T-cell (primary cell): ENCODE measurements around the gene INHBE. TPM values are rescaled to one million over a fixed set of nuclear protein-coding genes. Genes with fewer than 3 reads are reported as not detected.

Source experiments
- ATAC-seq, 4 experiments: fragments of 200-7000 bp in 3 of 4; fragments of 150-1000 bp in 1 of 4; cut with Tn5 transposase; replicated peaks in 1 of 4; 1 replicate in 3 of 4; 2 replicates in 1 of 4; pipeline ENCODE4 v1.10.0; 2021; ENCODE audit warnings: moderate library complexity in 3 of 4, mild to moderate bottlenecking in 2 of 4, moderate number of reproducible peaks in 1 of 4
- CTCF ChIA-PET, 2 donors: fragments of 300-600 bp; sonication (Branson Sonifier 250); formaldehyde crosslinking; loops; one replicate each; lab custom pipeline; 2022; ENCODE audit warnings: antibody characterized with exemption in 2 of 2; lab: Charles Lee
- POLR2A ChIA-PET, 2 donors: fragments of 300-600 bp; sonication (Branson Sonifier 250); formaldehyde crosslinking; loops; one replicate each; lab custom pipeline; 2022; ENCODE audit warnings: antibody characterized with exemption in 2 of 2; lab: Charles Lee
- DNase-seq, 35 experiments: peaks; one replicate each; pipeline versions ENCODE4 v3.0.0 to v3.0.0-alpha.2; 2013 to 2023
- H3K27ac ChIP-seq: one replicate; pipeline ENCODE4 v1.5.1; 2013; ENCODE audit warnings: low read length
- H3K27me3 ChIP-seq, 2 experiments: replicated peaks in 1 of 2; 1 replicate in 1 of 2; 2 replicates in 1 of 2; pipeline versions ENCODE4 v1.6.1 to v1.7.0; 2013; ENCODE audit warnings: low read length in 1 of 2, mixed read lengths in 1 of 2; ENCODE audit not compliant: control insufficient read depth in 2 of 2, insufficient read depth in 2 of 2; ENCODE audit errors: extremely low read depth in 1 of 2
- H3K36me3 ChIP-seq, 2 donors: 1 replicate in 1 of 2; 2 replicates in 1 of 2; pipeline versions ENCODE4 v1.6.1 to v1.7.0; 2013; ENCODE audit warnings: low read length in 1 of 2; ENCODE audit not compliant: control insufficient read depth in 2 of 2, insufficient read depth in 1 of 2; ENCODE audit errors: extremely low read depth in 1 of 2
- H3K4me1 ChIP-seq, 2 experiments: 1 replicate in 1 of 2; 2 replicates in 1 of 2; pipeline versions ENCODE4 v1.6.1 to v1.7.0; 2013; ENCODE audit warnings: low read length in 2 of 2, mixed read lengths in 1 of 2; ENCODE audit not compliant: insufficient read depth in 2 of 2, control insufficient read depth in 1 of 2; ENCODE audit errors: extremely low read depth in 1 of 2
- H3K4me3 ChIP-seq, 2 donors: 1 replicate in 1 of 2; 2 replicates in 1 of 2; pipeline versions ENCODE4 v1.5.1 to v1.7.0; 2013; ENCODE audit warnings: mild to moderate bottlenecking in 2 of 2, low read length in 1 of 2, moderate library complexity in 1 of 2; ENCODE audit not compliant: control insufficient read depth in 1 of 2; ENCODE audit errors: extremely low read depth in 1 of 2
- H3K9me3 ChIP-seq: 2 replicates; pipeline ENCODE4 v1.7.0; 2013
- H3K27ac Mint-ChIP-seq, 2 donors: one replicate each; pipeline ENCODE4 v1.8.0; 2020 to 2021; ENCODE audit warnings: mild to moderate bottlenecking in 2 of 2, mixed read lengths in 2 of 2
- H3K27me3 Mint-ChIP-seq, 2 donors: one replicate each; pipeline ENCODE4 v1.8.0; 2021 to 2022; ENCODE audit warnings: mixed read lengths in 2 of 2
- H3K36me3 Mint-ChIP-seq: one replicate; pipeline ENCODE4 v1.8.0; 2021; ENCODE audit warnings: mixed read lengths
- H3K4me1 Mint-ChIP-seq, 3 donors: one replicate each; pipeline ENCODE4 v1.8.0; 2020 to 2022; ENCODE audit warnings: mixed read lengths in 3 of 3, mild to moderate bottlenecking in 1 of 3
- H3K4me3 Mint-ChIP-seq, 3 donors: one replicate each; pipeline ENCODE4 v1.8.0; 2020 to 2022; ENCODE audit warnings: mild to moderate bottlenecking in 3 of 3, mixed read lengths in 3 of 3, moderate library complexity in 3 of 3
- H3K9me3 Mint-ChIP-seq, 3 donors: one replicate each; pipeline ENCODE4 v1.8.0; 2020 to 2022; ENCODE audit warnings: mixed read lengths in 3 of 3
- WGBS: methylation state at CpG from one replicate; pipeline ENCODE4 v1.1.5; 2013; ENCODE audit warnings: missing lambda C conversion rate; ENCODE audit not compliant: insufficient coverage; 5-methylcytosine and 5-hydroxymethylcytosine counted together
- total RNA-seq, 35 experiments: library from RNA in 6 of 35; stranded (reverse) in 6 of 35; fragments of 120-200 nt in 1 of 35; gene quantifications; one replicate each; pipeline versions ENCODE4 v1.2.1 to v1.2.4 and lab custom pipeline; 2013 to 2026

The INHBE gene
- total RNA-seq, 5 donors from 2014 or later (not counting 1 experiment from before 2014, with no cell fraction given): 0.09 to 0.13 (median 0.12) TPM; not detected in 2

GRCh38 chr12:57456737-57457490 lies 1.8 kb downstream of the INHBE start:
- H3K27ac Mint-ChIP-seq: no peak overlapping the region
- Histone ChIP-seq H3K4me3 (no peak overlapping the region), H3K4me1 (peaks cover 13 to 47% of the 10 kb centered on the region in 2 experiments), H3K27ac (no peak overlapping the region), H3K36me3 (no peaks in the 10 kb centered on the region), H3K9me3 (no peaks in the 10 kb centered on the region), H3K27me3 (peaks cover 0 to 46% of the 10 kb centered on the region in 2 experiments)
- peaks cover 27 to 49% (median 33%) of the 10 kb centered on the region in 3 donors for H3K4me1 Mint-ChIP-seq
- DNase-seq: no peak
- no peaks in the 10 kb centered on the region for H3K9me3 Mint-ChIP-seq
- peaks cover 0 to 12% of the 10 kb centered on the region in 2 donors for H3K27me3 Mint-ChIP-seq
- H3K4me3 Mint-ChIP-seq: no peak overlapping the region
- ChIA-PET CTCF (interaction anchor here (0.5 to 1.2 kb wide), 3 partner anchors 35 to 192 kb away, joined by 3 to 5 read pairs (median 3); no protein-coding TSS in a partner anchor), POLR2A (no interaction called here)
- no peak for ATAC-seq
- WGBS: 93% methylated on average over 3 of the region's 6 CpGs
- H3K36me3 Mint-ChIP-seq: no peaks in the 10 kb centered on the region

- H3K27ac Mint-ChIP-seq: peak overlapping the region; percentile 95 to 97
- no peaks in the 10 kb centered on the region for H3K36me3 Mint-ChIP-seq
- H3K27ac ChIP-seq: peak overlapping the region; percentile 73
- DNase-seq (no peak), ATAC-seq (no peak)
- no peaks in the 10 kb centered on the region for H3K9me3 Mint-ChIP-seq
- peaks cover 0 to 18% of the 10 kb centered on the region in 2 donors for H3K27me3 Mint-ChIP-seq
- peaks cover 38 to 59% (median 46%) of the 10 kb centered on the region in 3 donors for H3K4me1 Mint-ChIP-seq
- ChIA-PET CTCF (interaction anchor here (0.5 to 5.8 kb wide), 39 partner anchors 8 to 796 kb away, joined by 3 to 53 read pairs (median 4); partner anchors contain the start of genes ARHGAP9 (in 2 of the 2) and SHMT2 (in 1 of the 2)), POLR2A (interaction anchor here in 1 of 2 donors (0.7 to 1.1 kb wide), 4 partner anchors 20 to 54 kb away, joined by 3 to 5 read pairs (median 3); no protein-coding TSS in a partner anchor)
- no peaks in the 10 kb centered on the region for H3K36me3 ChIP-seq
- peaks cover 16 to 58% of the 10 kb centered on the region in 2 experiments for H3K4me1 ChIP-seq
- peaks cover 0 to 36% of the 10 kb centered on the region in 2 experiments for H3K27me3 ChIP-seq
- H3K4me3 Mint-ChIP-seq: peak overlapping the region; percentile 81 to 95 (median 94)
- H3K9me3 ChIP-seq: no peaks in the 10 kb centered on the region
- WGBS: no CpG with 5 or more reads among the region's 3 CpGs
- H3K4me3 ChIP-seq: peak overlapping the region; percentile 92 to 93
These were observed 3.6 kb downstream of the INHBE start for GRCh38 chr12:57458665-57459054.

- CTCF ChIA-PET: interaction anchor here (0.5 to 5.8 kb wide), 40 partner anchors 9 to 797 kb away, joined by 3 to 53 read pairs (median 4); partner anchors contain the start of genes ARHGAP9 (in 2 of the 2) and SHMT2 (in 1 of the 2)
- Mint-ChIP-seq H3K4me1 (peaks cover 38 to 59% (median 46%) of the 10 kb centered on the region in 3 donors), H3K36me3 (no peaks in the 10 kb centered on the region), H3K27ac (peak overlapping the region; percentile 95 to 97), H3K4me3 (peak overlapping the region; percentile 81 to 95 (median 94)), H3K27me3 (peaks cover 0 to 18% of the 10 kb centered on the region in 2 donors), H3K9me3 (no peaks in the 10 kb centered on the region)
- no peaks in the 10 kb centered on the region for H3K9me3 ChIP-seq
- WGBS: 1% methylated on average over 17 of the region's 24 CpGs
- H3K4me1 ChIP-seq: peaks cover 16 to 58% of the 10 kb centered on the region in 2 experiments
- H3K27ac ChIP-seq: peak overlapping the region; percentile 73
- H3K36me3 ChIP-seq: no peaks in the 10 kb centered on the region
- peak overlapping the region; percentile 92 to 93 for H3K4me3 ChIP-seq
- ATAC-seq (peak; percentile 75 to 78 (median 78)), DNase-seq (peak; percentile 86 to 97 (median 92))
- peaks cover 0 to 39% of the 10 kb centered on the region in 2 experiments for H3K27me3 ChIP-seq
- POLR2A ChIA-PET: interaction anchor here (0.6 to 1.1 kb wide), 5 partner anchors 19 to 54 kb away, joined by 3 to 5 read pairs (median 3); no protein-coding TSS in a partner anchor
These were observed 4.1 kb downstream of the INHBE start for GRCh38 chr12:57459055-57459749.

DNA sequence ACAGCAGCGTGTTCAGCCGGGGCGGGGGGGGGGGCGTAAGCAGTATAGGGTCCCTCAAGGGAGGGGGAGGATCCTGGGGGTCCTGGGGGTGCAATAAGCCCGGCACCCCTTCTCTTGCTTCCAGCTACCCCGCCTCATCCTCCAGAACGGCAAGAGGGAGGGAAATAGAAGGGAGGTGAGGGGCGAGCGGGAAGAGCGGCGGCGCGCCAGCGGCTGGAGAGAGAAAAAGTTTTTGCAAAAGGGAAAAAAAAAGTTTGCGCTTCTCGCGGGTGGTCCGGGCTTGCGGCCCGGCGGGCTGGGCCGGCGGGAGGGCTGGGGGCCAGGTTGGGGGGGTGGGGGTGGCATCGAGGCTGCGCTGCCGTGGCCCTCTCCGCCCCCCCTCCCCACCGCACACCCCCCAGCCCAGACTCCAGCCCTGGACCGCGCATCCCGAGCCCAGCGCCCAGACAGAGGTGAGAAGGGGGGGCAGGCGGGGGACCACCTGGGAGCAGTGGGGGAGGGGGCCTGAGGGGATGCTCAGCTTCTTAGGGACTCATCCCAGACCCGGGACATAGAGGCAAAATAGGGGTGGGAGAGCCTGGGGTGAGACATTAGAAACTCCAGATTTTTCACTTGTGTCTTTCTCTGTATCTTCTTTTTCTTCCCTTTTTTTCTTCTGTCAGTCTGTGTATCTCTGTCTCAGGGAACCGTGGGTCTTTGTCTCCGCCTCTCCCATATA lies 4.8 kb downstream of the INHBE start, which contains the start of gene GLI1:
TSS of gene GLI1 (plus strand) at position 36 of the 718 bp plus-strand sequence. CDS start 3,907 bp downstream, outside the sequence.
- Mint-ChIP-seq H3K36me3 (no peaks in the 10 kb centered on the region), H3K4me3 (peak within 1 kb of the TSS; percentile 81 to 95 (median 94)), H3K27ac (peak within 1 kb of the TSS; percentile 95 to 97), H3K9me3 (no peaks in the 10 kb centered on the region), H3K27me3 (peaks cover 0 to 18% of the 10 kb centered on the region in 2 donors), H3K4me1 (peaks cover 38 to 59% (median 50%) of the 10 kb centered on the region in 3 donors)
- ChIA-PET CTCF (interaction anchor here (0.6 to 5.8 kb wide), 13 partner anchors 8 to 161 kb away, joined by 3 to 53 read pairs (median 6); partner anchors contain the start of gene ARHGAP9 (in 1 of the 2)), POLR2A (interaction anchor here in 1 of 2 donors (0.6 kb wide), 1 partner anchor 20 kb away, joined by 4 read pairs; no protein-coding TSS in a partner anchor)
- H3K27me3 ChIP-seq: peaks cover 0 to 36% of the 10 kb centered on the region in 2 experiments
- H3K4me3 ChIP-seq: peak within 1 kb of the TSS; percentile 92 to 93
- no CpG with 5 or more reads among the region's 36 CpGs for WGBS
- peaks cover 16 to 58% of the 10 kb centered on the region in 2 experiments for H3K4me1 ChIP-seq
- peak within 1 kb of the TSS; percentile 73 for H3K27ac ChIP-seq
- H3K36me3 ChIP-seq: no peaks in the 10 kb centered on the region
- no peak for DNase-seq
- ATAC-seq: peak in 1 of 4 experiments; percentile 28
- no peaks in the 10 kb centered on the region for H3K9me3 ChIP-seq

- peak overlapping the region in 1 of 2 donors; percentile 53 for H3K4me3 ChIP-seq
- H3K36me3 Mint-ChIP-seq: no peaks in the 10 kb centered on the region
- no peaks in the 10 kb centered on the region for H3K9me3 Mint-ChIP-seq
- H3K27ac ChIP-seq: no peak overlapping the region
- CTCF ChIA-PET: interaction anchor here (0.7 to 5.8 kb wide), 4 partner anchors 14 to 24 kb away, joined by 3 to 53 read pairs (median 3); no protein-coding TSS in a partner anchor
- POLR2A ChIA-PET: interaction anchor here in 1 of 2 donors (0.6 kb wide), 1 partner anchor 238 kb away, joined by 3 read pairs; no protein-coding TSS in a partner anchor
- peak overlapping the region; percentile 4 to 9 for H3K27ac Mint-ChIP-seq
- peak overlapping the region; percentile 72 to 81 (median 77) for H3K4me3 Mint-ChIP-seq
- H3K27me3 ChIP-seq: peaks cover 0 to 33% of the 10 kb centered on the region in 2 experiments
- ATAC-seq: no peak
- peaks cover 16 to 58% of the 10 kb centered on the region in 2 experiments for H3K4me1 ChIP-seq
- 1% methylated on average over 6 of the region's 6 CpGs for WGBS
- H3K36me3 ChIP-seq: no peaks in the 10 kb centered on the region
- DNase-seq: peak in 2 of 35 experiments; percentile 32 to 44
- peaks cover 0 to 18% of the 10 kb centered on the region in 2 donors for H3K27me3 Mint-ChIP-seq
- H3K4me1 Mint-ChIP-seq: peaks cover 38 to 59% (median 51%) of the 10 kb centered on the region in 3 donors
- H3K9me3 ChIP-seq: no peaks in the 10 kb centered on the region
These were observed 5.3 kb downstream of the INHBE start for GRCh38 chr12:57460468-57460784.
